Activated naive CD4-positive, alpha-beta T cell treated with anti-CD3 and anti-CD28 coated beads, Interleukin-2, amount 50 U/mL, for 72 hours (primary cell): Measurements from ENCODE around the gene INTS11. TPM values are rescaled to one million over a fixed set of nuclear protein-coding genes. Genes with fewer than 3 reads are reported as not detected.

Experiments
- ATAC-seq, 2 donors: fragments of 150-1000 bp; cut with Tn5 transposase; 2 replicates each; pipeline ENCODE4 v1.10.0; 2021; ENCODE audit warnings: mild to moderate bottlenecking in 2 of 2, moderate library complexity in 2 of 2
- DNase-seq, 2 donors: peaks; one replicate each; pipeline ENCODE4 v3.0.0; 2021 to 2022; ENCODE audit warnings: low spot score in 2 of 2
- H3K27ac Mint-ChIP-seq, 2 donors: one replicate each; pipeline ENCODE4 v1.8.0; 2022; ENCODE audit warnings: mild to moderate bottlenecking in 2 of 2, mixed read lengths in 2 of 2
- H3K36me3 Mint-ChIP-seq, 2 donors: one replicate each; pipeline ENCODE4 v1.8.0; 2022; ENCODE audit warnings: mixed read lengths in 2 of 2
- H3K9me3 Mint-ChIP-seq, 2 donors: one replicate each; pipeline ENCODE4 v1.8.0; 2022; ENCODE audit warnings: mixed read lengths in 2 of 2
- total RNA-seq, 2 donors: library from RNA; stranded (reverse); gene quantifications; one replicate each; pipeline ENCODE4 v1.2.3, GENCODE V29; 2022

Gene INTS11
- total RNA-seq, 2 donors from 2014 or later: 119 to 142 TPM

DNA sequence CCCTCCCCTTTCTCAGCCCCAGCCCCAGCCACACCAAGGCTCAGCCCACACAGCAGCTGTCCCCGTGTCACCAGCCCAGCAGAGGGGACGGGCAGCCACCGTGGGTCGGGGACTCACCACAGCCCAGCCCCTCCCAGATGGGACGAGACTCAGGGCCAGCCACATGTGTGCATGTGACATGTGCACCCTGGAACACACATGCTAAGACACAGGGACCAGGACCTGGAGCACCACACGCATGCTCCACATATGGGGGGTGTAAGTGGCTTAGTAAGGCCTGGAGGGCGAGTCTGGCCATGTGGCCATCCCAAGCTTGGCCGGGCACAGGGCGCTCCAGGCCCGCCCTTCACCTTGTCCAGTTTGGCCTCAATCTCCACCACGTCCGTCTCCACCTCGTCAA is 20.7 kb downstream of the INTS11 start:
- ATAC-seq (no peak), DNase-seq (no peak)
- Mint-ChIP-seq H3K27ac (no peak overlapping the region), H3K36me3 (peaks cover 0 to 7% of the 10 kb centered on the region in 2 donors), H3K9me3 (no peaks in the 10 kb centered on the region)

DNA sequence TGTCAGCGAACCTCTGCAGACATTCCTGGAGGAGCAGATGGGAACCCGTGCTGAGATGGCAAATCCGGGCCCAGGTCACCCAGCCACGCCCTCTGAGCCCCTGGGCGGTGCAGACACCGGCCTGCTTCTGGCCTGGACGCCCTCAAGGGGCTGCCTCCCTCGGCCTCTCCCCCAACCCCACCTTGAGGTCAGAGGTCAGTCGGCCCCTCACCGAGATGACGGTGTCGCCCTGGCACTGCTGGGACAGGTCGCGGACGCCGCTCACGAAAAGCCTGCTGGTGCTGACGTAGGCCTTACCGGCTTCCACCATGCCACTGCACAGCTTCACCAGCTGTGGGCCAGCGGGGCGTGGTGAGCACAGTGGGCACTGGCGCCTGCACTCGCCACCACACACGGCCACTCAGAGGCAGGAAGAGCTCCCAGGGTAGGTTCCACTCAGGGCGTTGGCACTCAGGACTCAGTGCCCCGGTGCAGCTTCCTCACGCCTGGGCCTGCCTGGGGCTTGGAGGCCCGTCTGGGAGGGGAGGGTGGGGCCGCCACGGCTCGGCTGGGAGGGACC is 21.4 kb downstream of the INTS11 start:
- DNase-seq (no peak), ATAC-seq (no peak)
- H3K27ac Mint-ChIP-seq: no peak overlapping the region
- peaks cover 0 to 7% of the 10 kb centered on the region in 2 donors for H3K36me3 Mint-ChIP-seq
- H3K9me3 Mint-ChIP-seq: no peaks in the 10 kb centered on the region

DNA sequence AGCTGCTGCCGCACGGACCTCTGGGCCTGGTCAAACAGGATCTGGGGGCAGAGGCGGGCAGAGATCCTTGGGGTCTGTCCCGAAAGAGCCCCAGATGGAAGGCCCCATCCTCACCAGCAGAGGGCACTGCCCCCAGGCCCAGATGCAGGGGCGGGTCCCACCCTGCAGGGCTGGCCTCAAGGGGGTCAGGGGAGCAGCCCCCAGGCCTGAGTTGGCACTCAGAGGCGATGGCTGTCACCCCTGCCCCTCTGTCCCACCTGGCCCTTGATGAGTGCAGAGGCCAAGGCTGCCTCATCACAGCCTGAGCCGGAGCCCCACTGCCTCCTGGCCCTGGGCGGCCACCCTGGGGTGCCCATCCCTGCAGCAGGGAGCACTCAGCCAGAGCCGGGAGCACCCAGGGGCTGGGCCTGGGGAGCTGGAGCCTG is 22.4 kb downstream of the INTS11 start:
- H3K9me3 Mint-ChIP-seq: no peaks in the 10 kb centered on the region
- DNase-seq (no peak), ATAC-seq (no peak)
- no peak overlapping the region for H3K27ac Mint-ChIP-seq
- H3K36me3 Mint-ChIP-seq: peaks cover 0 to 6% of the 10 kb centered on the region in 2 donors

DNA sequence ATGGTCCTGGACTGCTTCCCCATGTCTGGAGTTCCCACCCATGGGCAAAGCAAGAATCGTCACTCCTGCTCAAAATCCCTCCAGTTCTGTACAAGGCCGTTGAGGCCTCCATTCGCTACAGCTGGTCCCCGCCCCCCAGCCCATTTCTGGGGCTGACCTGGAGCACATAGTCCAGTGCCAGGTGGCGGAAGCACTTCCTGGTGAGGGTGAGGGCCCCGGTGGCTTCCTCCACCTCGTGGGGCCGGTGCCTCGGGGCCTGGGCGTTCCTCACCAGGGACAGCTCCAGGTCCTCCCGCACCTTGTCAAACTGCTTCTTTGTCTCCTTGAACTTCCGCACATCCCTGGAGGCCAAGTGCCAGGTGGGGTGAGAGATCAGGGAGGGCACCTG is 24.1 kb downstream of the INTS11 start:
- Mint-ChIP-seq H3K9me3 (no peaks in the 10 kb centered on the region), H3K27ac (no peak overlapping the region), H3K36me3 (no peaks in the 10 kb centered on the region)
- DNase-seq: no peak
- no peak for ATAC-seq

DNA sequence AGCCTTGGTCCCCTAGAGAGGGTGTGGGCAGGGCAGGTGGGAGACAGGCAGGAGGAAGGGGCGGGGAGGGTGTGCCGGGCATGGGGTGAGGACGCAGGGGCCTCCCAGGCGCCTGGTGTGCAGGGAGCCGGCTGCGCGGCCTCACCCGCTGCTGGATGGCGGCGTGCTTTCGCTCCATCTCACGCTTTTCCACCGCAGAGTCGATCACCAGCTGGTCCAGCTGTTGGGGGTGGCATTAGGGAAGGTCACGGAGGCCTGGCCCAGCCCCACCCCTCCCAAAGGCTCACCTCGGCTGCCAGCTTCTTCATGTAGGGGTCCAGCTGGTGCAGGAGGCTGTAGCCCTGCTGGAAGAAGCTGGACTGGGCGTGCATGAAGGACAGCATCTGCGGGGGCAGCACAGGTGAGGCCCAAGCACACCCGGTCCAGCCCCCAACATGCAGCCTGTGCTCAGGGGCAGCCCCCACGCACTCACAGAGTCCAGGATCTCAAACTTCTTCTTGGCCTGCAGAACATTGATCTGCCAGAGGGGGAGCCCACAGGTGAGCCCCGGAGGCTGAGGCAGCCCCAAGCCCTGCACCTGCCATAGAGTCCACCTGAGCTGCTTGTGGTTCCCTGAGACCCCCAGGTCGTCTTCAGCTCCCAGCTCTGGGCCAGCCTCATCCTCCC is 24.6 kb downstream of the INTS11 start:
- ATAC-seq (peak; percentile 44 to 60), DNase-seq (no peak)
- H3K36me3 Mint-ChIP-seq: no peaks in the 10 kb centered on the region
- no peaks in the 10 kb centered on the region for H3K9me3 Mint-ChIP-seq
- H3K27ac Mint-ChIP-seq: no peak overlapping the region

DNA sequence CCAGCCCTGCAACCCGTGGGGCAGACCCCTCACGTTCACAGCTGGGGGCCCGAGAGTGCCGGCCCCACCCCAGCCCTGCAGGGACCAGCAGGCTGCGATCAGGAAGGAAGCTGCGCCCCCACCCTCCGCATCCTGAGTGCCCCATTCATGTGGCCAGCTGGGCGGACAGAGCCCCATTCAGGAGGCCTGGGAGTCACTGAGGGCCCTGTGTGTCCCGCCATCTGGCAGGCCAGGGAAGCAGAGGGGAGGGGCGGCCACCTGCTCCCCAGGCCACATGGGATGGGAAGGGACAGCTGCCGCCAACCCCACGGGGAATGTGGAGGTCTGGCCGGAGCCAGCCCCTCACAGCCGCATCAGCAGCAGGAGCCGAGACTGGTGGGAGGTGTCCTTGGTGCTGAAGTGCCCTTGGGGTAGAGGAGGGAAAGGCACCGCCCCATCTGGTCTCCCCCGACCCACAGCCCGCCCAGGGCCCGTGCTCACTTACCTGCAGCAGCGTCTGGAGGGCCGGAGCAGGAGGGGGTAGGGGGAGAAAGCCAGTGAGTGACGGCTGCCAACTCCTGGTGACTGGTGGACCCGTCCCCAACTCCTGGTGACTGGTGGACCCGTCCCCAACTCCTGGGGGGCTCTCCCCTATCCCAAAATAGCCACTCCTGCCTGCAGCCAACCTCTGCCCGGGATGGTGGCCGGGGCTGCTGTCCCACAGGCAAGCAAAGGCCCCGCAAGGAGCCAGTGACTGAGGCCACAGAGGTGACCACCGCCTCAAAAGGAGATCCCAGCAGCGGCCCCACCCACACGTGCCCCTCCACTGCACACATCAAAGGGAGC is 25.4 kb downstream of the INTS11 start:
- H3K36me3 Mint-ChIP-seq: no peaks in the 10 kb centered on the region
- no peak overlapping the region for H3K27ac Mint-ChIP-seq
- H3K9me3 Mint-ChIP-seq: no peaks in the 10 kb centered on the region
- DNase-seq: no peak
- no peak for ATAC-seq

DNA sequence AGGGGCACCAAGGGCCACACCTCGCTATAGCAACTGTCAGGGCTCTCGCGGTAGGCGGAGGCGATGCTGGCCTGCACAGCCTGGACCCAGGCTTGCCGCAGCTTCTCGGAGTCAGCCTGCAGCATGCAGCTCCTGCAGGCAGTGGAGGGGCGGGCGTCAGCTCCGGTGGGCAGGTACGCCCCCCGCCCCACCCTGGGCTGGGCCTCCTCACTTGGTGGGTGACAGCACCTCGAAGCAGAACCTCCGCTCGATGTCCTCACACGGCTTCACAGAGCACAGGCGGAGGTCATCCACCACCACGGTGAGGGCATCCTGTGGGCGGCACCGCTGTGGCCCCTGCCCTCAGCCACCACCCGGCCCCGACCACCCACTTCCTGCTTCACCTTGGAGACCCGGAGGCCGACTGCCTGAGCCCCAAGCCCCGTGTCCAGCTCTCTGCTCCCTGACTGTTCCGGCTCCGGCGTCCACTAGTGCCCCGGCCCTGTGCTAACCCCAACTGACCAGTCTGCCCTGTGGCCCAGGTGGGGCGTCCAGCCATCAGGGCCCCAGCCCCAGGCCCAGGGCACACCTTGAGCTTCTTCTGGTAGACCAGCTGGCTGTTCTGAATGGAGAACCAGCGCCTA is 26.5 kb downstream of the INTS11 start:
- no peak for ATAC-seq
- Mint-ChIP-seq H3K27ac (no peak overlapping the region), H3K9me3 (no peaks in the 10 kb centered on the region), H3K36me3 (no peaks in the 10 kb centered on the region)
- no peak for DNase-seq

DNA sequence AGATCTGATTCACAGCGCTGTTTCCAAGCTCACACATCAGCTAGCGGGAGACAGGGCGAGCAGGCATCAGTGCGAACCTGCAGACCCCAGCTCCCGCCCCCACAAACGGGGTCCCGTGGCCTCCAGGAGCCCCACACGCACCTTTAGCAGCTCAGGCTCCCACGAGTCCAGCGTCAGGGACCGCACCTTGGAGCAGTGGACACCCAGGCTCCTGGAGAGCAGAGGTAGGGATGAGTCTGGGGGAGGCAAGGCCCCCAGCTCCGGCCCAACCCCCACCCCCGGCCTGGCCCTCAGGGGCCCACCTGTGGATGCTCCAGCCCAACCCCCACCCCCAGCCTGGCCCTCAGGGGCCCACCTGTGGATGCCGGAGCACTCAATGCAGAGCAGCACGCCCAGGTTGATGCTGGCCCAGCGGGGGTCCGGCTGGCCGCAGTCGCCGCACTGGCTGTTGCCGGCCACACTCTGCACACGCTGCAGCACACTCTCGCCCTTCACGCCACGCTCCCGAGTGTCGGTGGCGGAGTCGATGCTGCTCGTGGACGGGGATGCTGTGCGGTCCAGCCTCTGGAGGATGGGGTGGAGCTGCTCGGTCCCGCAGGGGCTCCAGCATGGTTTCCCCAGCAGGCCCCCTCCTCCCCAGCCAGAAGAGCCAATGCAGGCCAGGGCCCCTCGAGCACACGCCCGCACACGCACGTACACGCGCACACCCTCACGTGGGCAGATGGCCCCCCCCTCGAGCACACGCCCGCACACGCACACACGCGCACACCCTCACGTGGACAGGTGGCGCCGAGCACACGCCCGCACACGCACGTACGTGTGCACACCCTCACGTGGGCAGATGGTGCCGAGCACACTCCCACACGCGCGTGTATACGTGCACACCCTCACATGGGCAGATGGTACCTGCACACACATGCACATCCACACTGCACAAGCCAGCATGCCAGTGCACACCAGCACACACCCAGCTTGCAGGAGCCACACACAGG is 28.1 kb downstream of the INTS11 start:
- DNase-seq (no peak), ATAC-seq (no peak)
- no peaks in the 10 kb centered on the region for H3K9me3 Mint-ChIP-seq
- H3K27ac Mint-ChIP-seq: no peak overlapping the region
- no peaks in the 10 kb centered on the region for H3K36me3 Mint-ChIP-seq

DNA sequence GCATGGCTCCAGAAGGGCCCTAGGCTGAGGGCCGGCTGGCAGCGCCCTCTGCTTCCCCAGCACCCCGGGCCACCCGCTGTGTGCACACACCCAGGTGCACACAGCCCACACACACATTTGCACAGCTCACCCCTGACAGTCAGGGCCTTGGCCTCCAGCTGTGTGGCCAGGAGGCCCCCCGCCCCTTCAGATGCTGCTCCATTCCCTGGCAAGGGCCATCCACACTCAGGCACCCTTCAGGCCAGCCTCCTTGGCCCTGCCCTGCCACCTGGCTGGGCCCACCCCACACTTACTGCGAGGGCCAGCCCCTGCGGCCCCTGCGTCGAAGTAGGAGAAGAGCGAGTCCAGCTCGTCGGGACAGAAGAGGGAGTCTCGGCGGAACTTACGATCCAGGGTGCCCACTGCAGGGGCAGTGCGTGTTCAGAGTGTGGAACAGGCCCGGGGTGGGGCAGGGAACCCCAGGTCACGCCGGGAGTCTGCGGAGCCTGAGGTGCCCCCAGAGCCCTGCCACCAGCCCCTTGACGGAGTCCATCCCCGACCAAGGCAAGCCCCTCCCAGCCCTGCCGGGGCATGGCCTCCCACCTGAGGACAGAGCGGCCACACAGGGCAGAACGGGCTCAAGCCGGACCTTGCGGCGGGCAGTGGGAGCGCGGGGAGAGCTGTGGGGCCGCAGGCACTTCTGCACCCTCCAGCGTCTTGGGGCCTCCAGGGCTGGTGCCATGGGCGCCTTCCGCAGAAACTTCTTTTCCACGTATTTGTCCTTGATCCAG is 29.1 kb downstream of the INTS11 start:
- Mint-ChIP-seq H3K9me3 (no peaks in the 10 kb centered on the region), H3K36me3 (no peaks in the 10 kb centered on the region), H3K27ac (no peak overlapping the region)
- DNase-seq (no peak), ATAC-seq (no peak)

DNA sequence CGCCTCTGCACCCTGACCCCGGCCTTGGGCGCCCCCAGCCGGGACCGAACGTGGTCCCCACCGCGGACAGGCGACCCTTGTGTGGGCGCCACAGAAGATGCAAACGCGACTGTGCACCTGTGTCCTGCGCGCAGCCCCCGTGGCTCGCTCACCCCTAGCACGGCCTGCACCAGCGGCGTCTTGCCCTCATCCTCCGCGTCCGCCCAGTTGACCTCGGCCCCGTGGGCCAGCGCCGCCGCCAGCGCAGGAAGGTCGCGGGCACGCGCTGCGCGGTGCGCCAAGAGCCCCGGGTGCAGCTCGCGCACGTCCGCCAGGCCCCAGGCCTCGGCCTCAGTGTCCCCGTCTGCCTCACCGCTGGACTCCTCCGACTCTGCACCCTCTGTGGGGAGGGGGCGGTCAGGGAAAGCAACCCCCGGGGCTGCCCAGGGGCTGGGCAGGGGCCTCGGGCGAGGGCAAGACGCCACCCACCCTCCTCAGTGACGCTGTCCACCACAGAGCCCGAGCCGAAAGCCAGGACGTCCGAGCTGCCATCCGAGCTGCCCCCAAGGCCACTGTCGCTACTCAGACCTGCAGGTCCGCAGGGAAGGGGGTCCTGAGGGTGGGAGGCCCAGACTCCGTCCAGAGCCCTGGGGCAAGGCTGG is 30.1 kb downstream of the INTS11 start:
- Mint-ChIP-seq H3K36me3 (no peaks in the 10 kb centered on the region), H3K27ac (no peak overlapping the region), H3K9me3 (no peaks in the 10 kb centered on the region)
- DNase-seq: no peak
- no peak for ATAC-seq

DNA sequence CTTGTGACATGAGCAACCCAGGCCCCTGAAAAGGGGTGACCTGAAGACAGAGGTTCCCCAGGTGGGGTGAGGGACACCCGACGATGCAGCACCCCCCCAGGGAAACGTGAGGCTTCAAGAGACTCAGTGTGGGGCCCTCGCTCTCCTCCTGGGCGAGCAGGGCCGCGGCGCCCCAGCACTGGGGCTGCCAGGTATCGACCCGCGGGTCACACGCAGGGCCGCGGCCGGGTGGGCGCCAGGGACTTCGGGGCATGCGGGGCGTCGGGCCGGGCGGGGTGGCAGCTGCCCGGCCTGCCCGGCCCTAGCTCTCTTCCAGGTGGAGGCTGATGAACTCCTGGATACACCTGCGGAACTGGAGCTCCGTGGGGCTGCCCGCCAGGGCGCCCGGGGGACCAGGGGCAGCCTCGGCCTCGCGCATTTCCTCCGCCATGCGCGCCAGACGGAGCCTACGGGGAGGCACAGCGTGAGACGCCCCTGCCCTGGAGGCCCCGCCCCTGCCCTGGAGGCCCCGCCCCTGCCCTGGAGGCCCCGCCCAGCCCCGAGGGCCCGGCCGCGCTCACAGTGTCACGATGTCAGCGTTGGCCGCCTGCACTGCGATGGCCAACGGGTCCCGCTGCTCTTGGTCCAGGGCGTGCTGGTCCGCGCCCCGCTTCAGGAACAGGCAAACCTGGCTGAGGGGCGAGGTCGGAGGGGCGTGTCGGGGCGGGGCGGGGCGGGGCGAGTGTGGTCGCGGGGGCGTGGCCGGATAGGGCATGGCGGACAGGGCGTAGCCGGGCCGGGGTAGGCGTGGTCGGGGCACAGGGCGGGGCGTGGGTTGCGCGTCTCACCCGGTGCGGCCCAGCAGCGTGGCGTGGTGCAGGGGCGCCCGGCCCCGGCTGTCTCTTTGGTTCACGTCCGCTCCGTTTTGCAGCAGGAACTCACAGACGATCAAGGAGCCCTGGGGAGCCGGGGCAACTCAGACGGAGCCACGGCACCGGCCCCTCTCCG is 30.9 kb downstream of the INTS11 start:
- Mint-ChIP-seq H3K9me3 (no peaks in the 10 kb centered on the region), H3K27ac (no peak overlapping the region), H3K36me3 (no peaks in the 10 kb centered on the region)
- DNase-seq (no peak), ATAC-seq (no peak)

DNA sequence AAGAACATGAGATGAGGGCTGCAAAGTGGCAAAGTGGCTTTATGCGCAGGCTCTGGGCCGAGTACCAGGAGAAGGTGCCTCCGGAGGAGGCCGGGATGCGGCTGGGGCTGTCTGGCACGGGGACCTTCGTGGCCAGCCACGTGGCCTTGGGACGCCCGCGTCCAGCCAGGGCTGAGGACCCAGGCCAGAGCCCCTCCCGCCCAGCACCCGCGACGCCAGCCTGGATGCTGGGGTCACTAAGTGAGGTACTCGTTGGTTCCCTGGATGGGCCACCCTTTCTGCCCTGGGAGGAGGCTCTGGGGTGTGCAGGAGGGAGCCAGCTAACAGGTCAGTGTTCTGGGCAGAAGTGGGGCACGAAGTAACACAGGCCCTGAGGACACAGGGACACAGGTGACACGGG is 31.6 kb downstream of the INTS11 start:
- DNase-seq: no peak
- H3K27ac Mint-ChIP-seq: no peak overlapping the region
- no peaks in the 10 kb centered on the region for H3K9me3 Mint-ChIP-seq
- no peak for ATAC-seq
- no peaks in the 10 kb centered on the region for H3K36me3 Mint-ChIP-seq

DNA sequence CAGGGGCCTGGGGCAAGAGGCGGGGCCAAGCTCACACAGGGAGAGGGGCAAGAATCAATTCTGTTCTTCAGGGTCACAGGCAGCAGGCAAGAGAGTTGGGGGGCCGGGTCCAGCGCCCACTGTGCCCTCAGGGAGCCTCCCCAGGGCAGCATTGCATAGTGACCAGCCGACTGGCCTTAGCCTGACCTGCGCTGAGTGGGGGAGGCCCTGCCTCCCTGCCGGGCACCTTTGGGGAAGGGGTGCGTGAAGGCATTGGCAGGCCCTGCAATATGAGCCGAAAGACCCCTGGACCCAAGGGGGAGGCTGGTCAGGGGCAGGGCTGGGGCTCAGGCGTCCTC is 32.0 kb downstream of the INTS11 start:
- no peak overlapping the region for H3K27ac Mint-ChIP-seq
- ATAC-seq (no peak), DNase-seq (no peak)

More for the DNA sequence above, 32.0 kb downstream of the INTS11 start:
- no peaks in the 10 kb centered on the region for H3K9me3 Mint-ChIP-seq
- H3K36me3 Mint-ChIP-seq: no peaks in the 10 kb centered on the region
